ENCODE results near the gene CTU2.

Gene CTU2

GRCh38 chr16:88735121-88735520, 28.8 kb downstream of the CTU2 start:
- no peak for DNase-seq (ENCODE audit: low read depth)
- no peak overlapping the region for H3K4me3 ChIP-seq (ENCODE audit: low read depth, low read length)
- no peak for TF ChIP-seq CTCF (IDR thresholded peaks at IDR 0.05; ENCODE audit: control insufficient read depth, extremely low read depth, insufficient read depth)

- TF ChIP-seq CTCF (IDR thresholded peaks at IDR 0.05; ENCODE audit: control insufficient read depth, extremely low read depth, insufficient read depth) = no peak
- DNase-seq (ENCODE audit: low read depth) = no peak
- no peak overlapping the region for H3K4me3 ChIP-seq (ENCODE audit: low read depth, low read length)
Observed at GRCh38 chr16:88735616-88736015, 29.3 kb downstream of the CTU2 start.

GRCh38 chr16:88736088-88736487, 29.8 kb downstream of the CTU2 start:
- TF ChIP-seq CTCF (IDR thresholded peaks at IDR 0.05; ENCODE audit: control insufficient read depth, extremely low read depth, insufficient read depth) = no peak
- DNase-seq (ENCODE audit: low read depth) = no peak
- H3K4me3 ChIP-seq (ENCODE audit: low read depth, low read length) = no peak overlapping the region

GRCh38 chr16:88736496-88736895, 30.2 kb downstream of the CTU2 start:
- TF ChIP-seq CTCF (IDR thresholded peaks at IDR 0.05; ENCODE audit: control insufficient read depth, extremely low read depth, insufficient read depth) = no peak
- H3K4me3 ChIP-seq (ENCODE audit: low read depth, low read length) = no peak overlapping the region
- DNase-seq (ENCODE audit: low read depth) = no peak

GRCh38 chr16:88737298-88738150, 31.2 kb downstream of the CTU2 start:
- peak; percentile 97 for TF ChIP-seq CTCF (IDR thresholded peaks at IDR 0.05; ENCODE audit: control insufficient read depth, extremely low read depth, insufficient read depth)
- no peak overlapping the region for H3K4me3 ChIP-seq (ENCODE audit: low read depth, low read length)
- DNase-seq (ENCODE audit: low read depth) = no peak

GRCh38 chr16:88738151-88739084, 32.1 kb downstream of the CTU2 start:
- DNase-seq (ENCODE audit: low read depth) = no peak
- TF ChIP-seq CTCF (IDR thresholded peaks at IDR 0.05; ENCODE audit: control insufficient read depth, extremely low read depth, insufficient read depth) = no peak
- no peak overlapping the region for H3K4me3 ChIP-seq (ENCODE audit: low read depth, low read length)
